K562 (cell line): Measurements from ENCODE around the gene SLC25A53.

Experiments
- HDAC3 ChIP-seq: fragments of 450-650 bp; IDR thresholded peaks from 2 replicates; pipeline ENCODE4 v1.6.1; 2018; ENCODE audit warnings: borderline replicate concordance, mild to moderate bottlenecking, moderate library complexity; ENCODE audit not compliant: partially characterized antibody
- TF ChIP-seq, protein P1 (sequence below), 3 experiments: IDR thresholded peaks in 2 of 3; conservative IDR thresholded peaks in 1 of 3; 2 replicates each; pipeline ENCODE4 v1.5.1; 2011 to 2012; ENCODE audit warnings: low read length in 3 of 3, mild to moderate bottlenecking in 3 of 3, control low read depth in 2 of 3, improper control_type of control experiment in 1 of 3, inconsistent platforms in 1 of 3, low read depth in 1 of 3, mixed read lengths in 1 of 3, moderate library complexity in 1 of 3; ENCODE audit not compliant: insufficient read depth in 2 of 3

DNA sequence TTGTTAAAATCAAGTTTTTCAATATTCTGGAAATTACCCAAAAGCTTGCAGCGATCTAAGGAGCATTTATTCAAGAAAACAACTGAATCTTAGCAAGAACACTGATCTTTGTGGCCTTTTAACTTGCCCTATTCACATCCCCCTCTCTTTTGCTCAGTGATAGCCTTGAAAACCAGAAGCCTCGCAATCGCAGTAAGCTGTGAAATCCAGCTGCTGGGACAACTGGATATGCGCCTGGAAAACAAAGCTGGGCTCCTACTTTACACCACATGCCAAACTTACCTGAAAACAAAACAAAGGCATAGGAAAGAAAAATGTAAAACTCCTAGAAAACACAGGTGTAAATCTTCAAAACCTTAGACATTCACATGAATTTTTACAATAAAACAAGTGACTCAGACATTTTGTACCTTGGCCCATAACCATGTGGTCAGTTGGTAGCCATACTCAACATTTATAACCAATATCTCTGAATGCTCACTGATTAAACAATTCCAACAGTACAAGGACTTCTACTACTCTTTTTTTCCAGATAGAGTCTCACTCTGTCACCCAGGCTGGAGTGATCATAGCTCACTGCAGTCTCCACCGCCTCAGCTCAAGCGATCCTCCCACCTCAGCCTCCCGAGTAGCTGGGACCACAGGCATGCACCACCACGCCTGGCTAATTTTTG is 15.6 kb downstream of the SLC25A53 start:
- TF ChIP-seq, protein P1, sequence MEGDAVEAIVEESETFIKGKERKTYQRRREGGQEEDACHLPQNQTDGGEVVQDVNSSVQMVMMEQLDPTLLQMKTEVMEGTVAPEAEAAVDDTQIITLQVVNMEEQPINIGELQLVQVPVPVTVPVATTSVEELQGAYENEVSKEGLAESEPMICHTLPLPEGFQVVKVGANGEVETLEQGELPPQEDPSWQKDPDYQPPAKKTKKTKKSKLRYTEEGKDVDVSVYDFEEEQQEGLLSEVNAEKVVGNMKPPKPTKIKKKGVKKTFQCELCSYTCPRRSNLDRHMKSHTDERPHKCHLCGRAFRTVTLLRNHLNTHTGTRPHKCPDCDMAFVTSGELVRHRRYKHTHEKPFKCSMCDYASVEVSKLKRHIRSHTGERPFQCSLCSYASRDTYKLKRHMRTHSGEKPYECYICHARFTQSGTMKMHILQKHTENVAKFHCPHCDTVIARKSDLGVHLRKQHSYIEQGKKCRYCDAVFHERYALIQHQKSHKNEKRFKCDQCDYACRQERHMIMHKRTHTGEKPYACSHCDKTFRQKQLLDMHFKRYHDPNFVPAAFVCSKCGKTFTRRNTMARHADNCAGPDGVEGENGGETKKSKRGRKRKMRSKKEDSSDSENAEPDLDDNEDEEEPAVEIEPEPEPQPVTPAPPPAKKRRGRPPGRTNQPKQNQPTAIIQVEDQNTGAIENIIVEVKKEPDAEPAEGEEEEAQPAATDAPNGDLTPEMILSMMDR (IDR thresholded peaks at IDR 0.05 in 2 of 3, conservative IDR thresholded peaks at IDR 0.05 in 1 of 3; ENCODE audit: insufficient read depth in 2 of 3, low read depth in 1 of 3, low read length in 3 of 3), result no peak
- TF ChIP-seq HDAC3, result no peak
